Uterine smooth muscle cell (primary cell): ENCODE measurements around the gene OBI1. TPM values are rescaled to one million over a fixed set of nuclear protein-coding genes. Genes with fewer than 3 reads are reported as not detected.

Experiments used
- total RNA-seq: library from RNA; depleted of rRNA; stranded (reverse); fragments of >200 nt; gene quantifications from 2 replicates; pipeline ENCODE4 v1.2.3, GENCODE V29; 2014

OBI1 gene, protein sequence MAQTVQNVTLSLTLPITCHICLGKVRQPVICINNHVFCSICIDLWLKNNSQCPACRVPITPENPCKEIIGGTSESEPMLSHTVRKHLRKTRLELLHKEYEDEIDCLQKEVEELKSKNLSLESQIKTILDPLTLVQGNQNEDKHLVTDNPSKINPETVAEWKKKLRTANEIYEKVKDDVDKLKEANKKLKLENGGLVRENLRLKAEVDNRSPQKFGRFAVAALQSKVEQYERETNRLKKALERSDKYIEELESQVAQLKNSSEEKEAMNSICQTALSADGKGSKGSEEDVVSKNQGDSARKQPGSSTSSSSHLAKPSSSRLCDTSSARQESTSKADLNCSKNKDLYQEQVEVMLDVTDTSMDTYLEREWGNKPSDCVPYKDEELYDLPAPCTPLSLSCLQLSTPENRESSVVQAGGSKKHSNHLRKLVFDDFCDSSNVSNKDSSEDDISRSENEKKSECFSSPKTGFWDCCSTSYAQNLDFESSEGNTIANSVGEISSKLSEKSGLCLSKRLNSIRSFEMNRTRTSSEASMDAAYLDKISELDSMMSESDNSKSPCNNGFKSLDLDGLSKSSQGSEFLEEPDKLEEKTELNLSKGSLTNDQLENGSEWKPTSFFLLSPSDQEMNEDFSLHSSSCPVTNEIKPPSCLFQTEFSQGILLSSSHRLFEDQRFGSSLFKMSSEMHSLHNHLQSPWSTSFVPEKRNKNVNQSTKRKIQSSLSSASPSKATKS
- 14.1 and 25.7 TPM in 2 replicates for total RNA-seq

DNA sequence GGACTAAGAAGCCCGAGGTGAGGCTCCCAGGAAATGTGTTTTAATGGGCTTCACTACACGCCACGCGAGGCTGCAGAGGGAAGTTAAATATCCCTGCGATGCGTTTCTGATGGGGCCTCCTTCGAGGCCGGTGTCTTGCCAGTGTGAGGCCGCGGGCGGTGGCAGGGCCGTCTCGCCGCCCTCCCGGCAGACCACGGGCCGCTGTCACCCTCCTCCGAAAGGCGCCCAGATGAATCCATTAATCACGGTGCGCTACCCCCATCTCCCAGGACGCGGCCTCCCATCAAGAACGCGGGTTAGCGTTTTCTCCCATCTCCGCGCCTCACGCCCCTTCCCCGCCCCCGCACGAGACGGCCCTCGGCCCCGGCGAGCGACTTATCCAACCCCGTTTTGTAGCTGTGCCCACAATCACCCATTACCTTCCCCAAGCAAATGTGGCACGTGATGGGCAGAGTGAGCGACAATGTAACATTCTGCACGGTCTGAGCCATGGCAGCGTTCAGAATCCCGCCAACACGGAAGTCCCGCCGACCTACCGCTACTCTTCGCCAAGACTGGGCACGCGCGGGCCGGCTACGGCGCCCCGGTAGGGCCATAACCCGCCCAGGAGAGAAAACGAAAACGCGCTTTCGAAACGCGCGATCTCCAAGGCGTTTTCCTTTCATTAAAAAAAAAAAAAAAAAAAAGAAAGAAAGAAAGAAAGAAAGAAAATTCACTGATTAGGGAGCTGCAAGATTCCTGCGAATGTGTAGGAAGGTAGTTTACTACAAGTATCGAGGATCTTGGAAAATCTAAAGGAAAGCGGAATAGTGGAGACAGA, at the start of gene OBI1:
OBI1 (minus strand) TSS at position 526 of the 820 bp plus-strand sequence; CDS start at position 491, 35 bp downstream.

DNA sequence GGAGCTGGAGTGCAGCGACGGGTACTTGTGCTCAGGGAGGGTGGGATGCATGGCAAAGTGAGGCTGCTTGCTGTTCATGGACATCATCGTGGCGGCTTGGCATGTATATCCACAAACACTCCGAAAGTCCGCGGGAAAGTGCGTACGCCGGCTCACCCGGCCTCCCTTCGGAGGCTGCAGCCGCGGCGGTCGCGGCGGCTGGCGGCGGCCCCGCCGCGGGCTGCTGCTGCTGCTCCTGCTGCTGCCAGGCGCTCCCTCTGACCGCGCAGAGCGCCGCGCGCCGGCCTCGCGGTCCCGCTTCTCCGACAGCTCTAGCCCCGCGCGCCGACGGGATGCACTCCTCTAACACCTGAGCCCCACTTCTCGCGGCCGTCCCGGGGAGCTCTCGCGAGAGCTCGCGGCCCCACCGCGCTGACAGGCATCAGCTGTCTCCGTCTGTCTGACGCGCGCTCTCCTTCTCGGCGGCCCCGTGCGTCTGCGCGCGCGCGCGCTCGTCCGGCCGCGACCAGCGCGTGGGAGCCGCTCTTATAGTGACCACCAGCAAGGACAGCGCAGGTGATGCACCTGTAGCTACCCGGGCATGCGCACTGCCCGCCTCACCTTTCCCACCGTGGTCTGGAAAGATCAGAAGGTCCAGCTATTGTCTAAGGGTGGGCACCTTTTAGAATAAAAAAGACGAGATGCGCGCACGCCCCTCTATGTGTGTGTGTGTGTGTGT, 55.6 kb downstream of the OBI1 start, which contains the start of gene POU4F1:
POU4F1 (minus strand) TSS at position 313 of the 718 bp plus-strand sequence; CDS start at position 87, 226 bp downstream.

Other genes starting within 250 kb of the OBI1 start
- gene POU4F1, start 55.6 kb downstream of the OBI1 start, total RNA-seq: not detected in 2 replicates